Spleen (tissue), 11 donors: ENCODE results near the gene PRUNE2. TPM values are rescaled to one million over a fixed set of nuclear protein-coding genes. Genes with fewer than 3 reads are reported as not detected.
A peak's percentile ranks its signal among the peaks of the same experiment; 100 is the strongest.

Source experiments
- DNase-seq: peaks from one replicate; pipeline ENCODE4 v3.0.0-alpha.2; 2020
- H3K27ac ChIP-seq, 8 donors: fragments of 200-600 bp; sonication (generic) in 7 of 8; 1 replicate in 4 of 8; 2 replicates in 4 of 8; pipeline versions ENCODE4 v1.5.0 to v1.8.0; 2016 to 2021; ENCODE audit warnings: inconsistent platforms in 4 of 8, mild to moderate bottlenecking in 4 of 8, moderate library complexity in 1 of 8
- H3K27me3 ChIP-seq, 7 donors: fragments of 200-600 bp; sonication (generic) in 6 of 7; replicated peaks in 1 of 7; 1 replicate in 4 of 7; 2 replicates in 3 of 7; pipeline versions ENCODE4 v1.5.0 to v1.8.0; 2016 to 2021; ENCODE audit warnings: inconsistent platforms in 3 of 7, mild to moderate bottlenecking in 1 of 7
- H3K36me3 ChIP-seq, 6 donors: fragments of 200-600 bp; sonication (generic) in 5 of 6; 1 replicate in 4 of 6; 2 replicates in 2 of 6; pipeline versions ENCODE4 v1.5.0 to v1.8.0; 2016 to 2021; ENCODE audit warnings: inconsistent platforms in 2 of 6
- H3K4me1 ChIP-seq, 6 donors: fragments of 200-600 bp; sonication (generic) in 5 of 6; 1 replicate in 3 of 6; 2 replicates in 3 of 6; pipeline versions ENCODE4 v1.5.0 to v1.8.0; 2016 to 2021; ENCODE audit warnings: inconsistent platforms in 3 of 6
- H3K4me3 ChIP-seq, 8 donors: fragments of 200-600 bp; sonication (generic) in 7 of 8; 1 replicate in 4 of 8; 2 replicates in 4 of 8; pipeline versions ENCODE4 v1.5.0 to v1.8.0; 2016 to 2021; ENCODE audit warnings: inconsistent platforms in 4 of 8, mild to moderate bottlenecking in 4 of 8, moderate library complexity in 2 of 8
- H3K9me3 ChIP-seq, 8 donors: fragments of 200-600 bp; sonication (generic) in 7 of 8; 1 replicate in 4 of 8; 2 replicates in 4 of 8; pipeline versions ENCODE4 v1.5.0 to v1.8.0; 2016 to 2021; ENCODE audit warnings: inconsistent platforms in 4 of 8
- POLR2A ChIP-seq, 3 donors: fragments of 450-650 bp; IDR thresholded peaks; one replicate each; pipeline ENCODE4 v1.5.1; 2017; ENCODE audit warnings: antibody characterized with exemption in 3 of 3, mild to moderate bottlenecking in 1 of 3
- POLR2AphosphoS5 ChIP-seq, 3 donors: sonication (generic); formaldehyde crosslinking; IDR thresholded peaks; one replicate each; pipeline ENCODE4 v1.5.1; 2017; ENCODE audit warnings: antibody characterized with exemption in 3 of 3
- WGBS, 5 donors: extraction: QIAGEN DNeasy Blood & Tissue Kit in 3 of 5; methylation state at CpG; one replicate each; pipeline versions ENCODE4 v1.1.5 to v1.1.7; 2013 to 2018; 5-methylcytosine and 5-hydroxymethylcytosine counted together
- intact Hi-C: fragments of 100-400 bp; cut with DNase I; formaldehyde crosslinking; loops from one replicate; pipeline ENCODE4 v1.15.0; 2023; ENCODE audit warnings: low total_unique reads
- polyA plus RNA-seq, 3 donors: library from polyadenylated mRNA; stranded (reverse); fragments of 200-250 nt; gene quantifications; one replicate each; pipeline ENCODE4 v1.2.1, GENCODE V29; 2013
- total RNA-seq, 7 donors: library from RNA; depleted of rRNA in 3 of 7; stranded (reverse); fragments of >200 nt in 3 of 7; fragmentation: NEBNext Ultra II Directional in 4 of 7; extraction: Animal tissue kit (Norgen Biotek cat#: 25700) in 4 of 7; gene quantifications; one replicate each; pipeline versions ENCODE4 v1.1.0 to v1.2.1, GENCODE V29; 2016 to 2021
- TF ChIP-seq, protein P1 (sequence below), 11 experiments: fragments of 200-600 bp in 7 of 11; fragments of 450-650 bp in 4 of 11; sonication (generic) in 4 of 11; IDR thresholded peaks in 8 of 11; conservative IDR thresholded peaks in 3 of 11; 1 replicate in 7 of 11; 2 replicates in 4 of 11; pipeline versions ENCODE4 v1.4.0 to v1.8.0; 2016 to 2021; ENCODE audit warnings: antibody characterized with exemption in 11 of 11, inconsistent platforms in 4 of 11, mild to moderate bottlenecking in 1 of 11
- donor health status: healthy with polysubstance abuse.
- donor health status: DM: no; HTN: no; CAD: no; lungs with moderate emphysema.
- donor health status: DM: no; HTN: no; CAD: no.
- donor health status: Bipolar disorder and iron deficiency.
- donor health status: healthy.
- donor health status: DM: no; HTN: no; CAD: no.
- donor health status: DM: yes; HTN: yes; CAD: no.

The PRUNE2 gene
- total and polyA plus RNA-seq, 10 donors = 3.3 to 23.6 (median 14.0) TPM

DNA sequence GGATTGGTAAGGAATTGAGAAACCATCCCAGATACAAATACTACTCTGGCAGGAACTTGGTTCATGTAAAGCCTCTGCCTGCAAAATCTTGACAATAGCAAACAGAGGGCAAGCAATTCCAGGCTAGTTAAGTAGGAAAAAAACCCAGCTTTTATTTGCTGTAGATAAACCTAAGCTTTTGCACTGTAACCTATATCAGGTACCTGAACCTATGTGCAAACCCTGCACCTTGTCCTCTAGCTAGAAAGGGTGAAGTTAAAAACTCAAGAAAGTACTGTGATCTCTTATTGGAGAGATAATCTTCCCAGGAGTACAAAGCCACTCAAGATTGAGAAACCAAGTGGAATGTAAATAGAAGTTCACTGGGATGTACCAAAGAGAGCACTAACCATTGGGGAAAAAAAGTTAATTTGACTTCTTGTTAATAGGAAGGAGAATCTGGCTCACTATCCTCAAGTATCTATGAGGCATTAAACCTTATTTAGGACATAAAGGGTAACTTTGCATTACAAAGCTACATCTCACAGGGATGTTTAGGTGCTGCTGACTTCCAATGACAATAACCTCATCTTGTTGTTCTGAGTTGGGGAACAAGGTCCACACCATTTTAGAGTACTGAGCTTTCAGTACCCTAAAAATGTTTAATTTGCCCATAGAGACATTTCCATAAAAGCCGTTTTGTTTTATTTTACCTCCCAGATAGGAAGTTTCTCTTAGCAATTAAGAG, 215.5 kb downstream of the PRUNE2 start:
- no peak for TF ChIP-seq POLR2AphosphoS5 (IDR thresholded peaks at IDR 0.05)
- TF ChIP-seq, protein P1, sequence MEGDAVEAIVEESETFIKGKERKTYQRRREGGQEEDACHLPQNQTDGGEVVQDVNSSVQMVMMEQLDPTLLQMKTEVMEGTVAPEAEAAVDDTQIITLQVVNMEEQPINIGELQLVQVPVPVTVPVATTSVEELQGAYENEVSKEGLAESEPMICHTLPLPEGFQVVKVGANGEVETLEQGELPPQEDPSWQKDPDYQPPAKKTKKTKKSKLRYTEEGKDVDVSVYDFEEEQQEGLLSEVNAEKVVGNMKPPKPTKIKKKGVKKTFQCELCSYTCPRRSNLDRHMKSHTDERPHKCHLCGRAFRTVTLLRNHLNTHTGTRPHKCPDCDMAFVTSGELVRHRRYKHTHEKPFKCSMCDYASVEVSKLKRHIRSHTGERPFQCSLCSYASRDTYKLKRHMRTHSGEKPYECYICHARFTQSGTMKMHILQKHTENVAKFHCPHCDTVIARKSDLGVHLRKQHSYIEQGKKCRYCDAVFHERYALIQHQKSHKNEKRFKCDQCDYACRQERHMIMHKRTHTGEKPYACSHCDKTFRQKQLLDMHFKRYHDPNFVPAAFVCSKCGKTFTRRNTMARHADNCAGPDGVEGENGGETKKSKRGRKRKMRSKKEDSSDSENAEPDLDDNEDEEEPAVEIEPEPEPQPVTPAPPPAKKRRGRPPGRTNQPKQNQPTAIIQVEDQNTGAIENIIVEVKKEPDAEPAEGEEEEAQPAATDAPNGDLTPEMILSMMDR (IDR thresholded peaks at IDR 0.05 in 8 of 11, conservative IDR thresholded peaks at IDR 0.05 in 3 of 11) = no peak
- TF ChIP-seq POLR2A (IDR thresholded peaks at IDR 0.05) = no peak
- H3K27ac ChIP-seq = no peak overlapping the region
- no peaks in the 10 kb centered on the region for H3K36me3 ChIP-seq
- peaks cover 0 to 35% (median 14%) of the 10 kb centered on the region in 6 donors for H3K4me1 ChIP-seq
- intact Hi-C loops = no loop called here
- DNase-seq = no peak
- H3K4me3 ChIP-seq = no peak overlapping the region
- no peaks in the 10 kb centered on the region for H3K9me3 ChIP-seq
- WGBS, 5 donors = 85 to 93% (median 89%) methylated on average over 1 of the region's 1 CpG
- peaks cover 0 to 38% (median 0%) of the 10 kb centered on the region in 7 donors for H3K27me3 ChIP-seq

DNA sequence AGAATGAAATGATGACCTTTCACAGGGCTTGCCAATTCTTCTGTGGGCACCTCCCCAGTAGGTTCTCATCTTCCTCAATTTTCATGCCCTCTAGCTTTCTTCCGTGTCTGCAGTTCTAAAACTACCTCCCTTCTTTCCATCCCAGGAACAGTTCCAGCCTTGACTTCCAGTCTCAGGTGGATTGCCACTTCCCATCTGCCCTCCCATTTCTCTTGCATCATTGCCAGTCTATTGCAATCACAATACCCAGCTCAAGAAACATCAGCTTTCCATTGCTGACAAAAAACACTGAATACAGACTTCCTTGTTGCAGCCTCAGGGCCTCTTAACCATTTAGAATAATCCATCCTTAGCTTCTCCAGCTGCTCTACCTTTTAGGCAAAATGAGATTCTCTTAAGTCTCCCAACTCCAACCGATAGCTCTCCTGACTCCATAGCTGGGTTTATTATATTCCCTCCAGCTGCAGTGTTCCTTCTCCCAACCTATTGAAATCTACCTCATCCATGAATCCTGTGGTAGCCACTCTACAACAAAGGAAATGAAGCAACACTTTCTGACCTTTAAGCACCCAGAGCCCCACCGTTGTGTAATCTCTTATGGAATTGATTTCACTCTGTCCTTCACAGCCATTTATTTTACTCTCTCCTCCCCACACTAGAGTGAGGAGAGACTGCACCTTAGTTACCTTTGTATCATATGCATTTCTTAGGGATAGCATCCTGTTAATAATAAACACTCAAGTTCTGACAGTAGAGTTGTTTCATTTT, 217.3 kb downstream of the PRUNE2 start:
- WGBS, 5 donors = 54 to 72% (median 56%) methylated on average over 3 of the region's 3 CpGs
- Histone ChIP-seq H3K27me3 (peaks cover 0 to 26% (median 0%) of the 10 kb centered on the region in 7 donors), H3K9me3 (no peaks in the 10 kb centered on the region), H3K27ac (peak overlapping the region in 2 of 8 donors; percentile 5 to 14), H3K4me3 (no peak overlapping the region), H3K4me1 (peaks cover 0 to 30% (median 12%) of the 10 kb centered on the region in 6 donors), H3K36me3 (no peaks in the 10 kb centered on the region)
- TF ChIP-seq POLR2AphosphoS5 (IDR thresholded peaks at IDR 0.05) = no peak
- no peak for TF ChIP-seq POLR2A (IDR thresholded peaks at IDR 0.05)
- TF ChIP-seq, protein P1 (IDR thresholded peaks at IDR 0.05 in 8 of 11, conservative IDR thresholded peaks at IDR 0.05 in 3 of 11) = no peak
- intact Hi-C loops = no loop called here
- no peak for DNase-seq

DNA sequence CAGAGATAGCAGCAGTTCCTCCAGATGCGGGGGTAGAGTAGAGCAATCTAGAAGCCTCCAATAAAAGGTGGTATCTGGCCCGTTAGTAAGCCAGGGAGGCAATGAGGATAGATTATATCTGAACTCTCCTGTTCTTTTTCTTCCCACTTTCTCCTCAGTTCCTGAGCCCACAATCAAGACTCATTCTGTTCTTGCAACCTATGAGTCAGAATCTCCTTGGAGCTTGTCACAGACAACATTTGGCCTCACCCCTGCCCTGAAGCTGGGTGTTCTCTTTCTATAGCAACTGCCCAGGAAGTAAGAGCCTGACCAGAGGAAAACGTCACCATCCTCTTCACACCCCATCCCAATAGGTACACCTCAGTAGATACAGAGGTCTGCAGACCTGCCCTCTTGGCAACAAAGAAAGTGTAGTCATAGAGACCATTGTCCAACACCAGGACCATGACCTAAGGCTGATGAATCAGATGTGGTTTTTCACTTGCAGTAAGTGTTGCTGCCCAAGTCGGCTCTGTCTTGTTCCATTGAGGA, 218.0 kb downstream of the PRUNE2 start:
- TF ChIP-seq, protein P1 (IDR thresholded peaks at IDR 0.05 in 8 of 11, conservative IDR thresholded peaks at IDR 0.05 in 3 of 11) = no peak
- TF ChIP-seq POLR2A (IDR thresholded peaks at IDR 0.05) = no peak
- no peak for TF ChIP-seq POLR2AphosphoS5 (IDR thresholded peaks at IDR 0.05)
- Histone ChIP-seq H3K36me3 (no peaks in the 10 kb centered on the region), H3K9me3 (no peaks in the 10 kb centered on the region), H3K27me3 (peaks cover 0 to 26% (median 0%) of the 10 kb centered on the region in 7 donors), H3K4me1 (peaks cover 0 to 29% (median 12%) of the 10 kb centered on the region in 6 donors), H3K4me3 (no peak overlapping the region), H3K27ac (no peak overlapping the region)
- intact Hi-C loops = no loop called here
- 62 to 80% (median 73%) methylated on average over 4 of the region's 4 CpGs for WGBS, 5 donors
- no peak for DNase-seq

DNA sequence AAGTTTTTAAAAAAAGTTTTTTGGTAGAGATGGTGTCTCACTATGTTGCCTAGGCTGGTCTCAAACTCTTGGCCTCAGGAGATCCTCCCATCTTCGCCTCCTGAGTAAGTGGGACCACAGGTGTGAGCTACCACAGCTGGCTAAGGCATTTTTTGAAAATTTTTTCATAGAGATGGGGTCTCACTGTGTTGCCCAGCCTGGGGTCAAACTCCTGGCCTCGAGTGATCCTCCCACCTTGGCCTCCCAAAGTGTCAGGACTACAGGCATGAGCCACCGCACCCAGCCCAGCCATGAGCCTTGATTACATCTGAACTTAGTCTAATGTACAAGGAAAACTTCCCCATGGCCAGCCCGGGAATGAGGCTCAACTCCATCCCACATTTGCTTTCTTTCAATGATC, 219.2 kb downstream of the PRUNE2 start:
- H3K4me1 ChIP-seq = peaks cover 0 to 21% (median 7%) of the 10 kb centered on the region in 6 donors
- intact Hi-C loops = no loop called here
- peaks cover 0 to 16% (median 0%) of the 10 kb centered on the region in 7 donors for H3K27me3 ChIP-seq
- no peaks in the 10 kb centered on the region for H3K9me3 ChIP-seq
- H3K4me3 ChIP-seq = no peak overlapping the region
- DNase-seq = no peak
- H3K36me3 ChIP-seq = no peaks in the 10 kb centered on the region
- 54 to 71% (median 68%) methylated on average over 4 of the region's 4 CpGs for WGBS, 5 donors
- no peak overlapping the region for H3K27ac ChIP-seq
- no peak for TF ChIP-seq POLR2AphosphoS5 (IDR thresholded peaks at IDR 0.05)
- no peak for TF ChIP-seq POLR2A (IDR thresholded peaks at IDR 0.05)
- TF ChIP-seq, protein P1 (IDR thresholded peaks at IDR 0.05 in 8 of 11, conservative IDR thresholded peaks at IDR 0.05 in 3 of 11) = no peak
